ENCODE results near the gene MAGI2. TPM values are rescaled to one million over a fixed set of nuclear protein-coding genes. Genes with fewer than 3 reads are reported as not detected.

Gene MAGI2
- polyA plus RNA-seq, 10 donors, result 3.9 to 8.2 (median 5.2) TPM

- no peak for DNase-seq
These were observed 710.8 kb downstream of the MAGI2 start for GRCh38 chr7:78742694-78743093.

- no peak for DNase-seq
These were observed 716.9 kb downstream of the MAGI2 start for GRCh38 chr7:78736548-78736947.

- DNase-seq, result no peak
These were observed 718.8 kb downstream of the MAGI2 start for GRCh38 chr7:78734626-78735025.

GRCh38 chr7:78720066-78720465 lies 733.4 kb downstream of the MAGI2 start:
- peak in 2 of 3 donors; percentile 4 to 11 for DNase-seq

GRCh38 chr7:78718212-78718611 lies 735.3 kb downstream of the MAGI2 start:
- no peak for DNase-seq

DNA sequence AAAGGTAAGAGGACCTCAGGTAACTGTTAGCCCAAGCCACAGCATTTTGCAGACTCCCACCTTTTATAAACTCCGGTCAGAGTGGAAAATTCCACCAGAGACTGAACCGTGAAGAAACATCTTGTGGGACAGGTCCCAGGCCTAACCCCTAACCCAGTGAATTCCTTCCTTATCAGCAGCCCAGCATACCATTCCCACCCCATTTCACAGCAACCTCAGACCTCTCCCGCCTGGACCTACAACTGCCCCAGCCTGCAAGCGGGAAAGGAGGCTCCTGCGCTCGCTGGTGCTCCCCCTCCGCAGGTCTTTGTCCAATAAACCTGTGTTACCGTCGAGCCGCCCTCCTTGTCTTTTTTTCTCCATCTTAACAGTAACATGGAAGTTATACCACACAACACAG lies 736.6 kb downstream of the MAGI2 start:
- DNase-seq, result no peak

- DNase-seq, result no peak
These were observed 739.1 kb downstream of the MAGI2 start for GRCh38 chr7:78714356-78714755.

- no peak for DNase-seq
These were observed 741.4 kb downstream of the MAGI2 start for GRCh38 chr7:78712111-78712510.

GRCh38 chr7:78709658-78710057 lies 743.8 kb downstream of the MAGI2 start:
- no peak for DNase-seq

- DNase-seq, result no peak
These were observed 749.0 kb downstream of the MAGI2 start for GRCh38 chr7:78704504-78704903.

- no peak for DNase-seq
These were observed 750.1 kb downstream of the MAGI2 start for GRCh38 chr7:78703391-78703790.

DNA sequence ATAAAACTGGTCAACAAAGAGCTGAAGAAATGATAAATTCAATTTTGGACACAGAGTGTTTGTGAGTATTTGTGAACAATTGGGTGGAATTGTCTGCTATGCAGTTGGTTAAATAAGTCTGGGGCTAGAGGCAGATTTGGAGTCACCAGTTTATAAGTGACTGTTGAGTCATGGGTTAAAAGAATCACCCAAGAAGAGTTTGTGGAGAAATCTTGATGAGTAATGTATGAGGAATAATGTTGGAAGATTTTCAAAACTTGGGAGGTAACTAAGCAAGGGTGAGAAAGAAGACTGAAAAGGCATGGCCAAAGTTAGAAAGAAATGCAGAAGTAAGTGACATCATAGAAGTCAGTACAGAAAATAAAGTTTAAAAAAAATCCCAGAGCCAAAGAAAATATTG lies 750.7 kb downstream of the MAGI2 start:
- peak; percentile 4 to 94 (median 12) for DNase-seq

- DNase-seq, result no peak
These were observed 757.6 kb downstream of the MAGI2 start for GRCh38 chr7:78695826-78696225.

DNA sequence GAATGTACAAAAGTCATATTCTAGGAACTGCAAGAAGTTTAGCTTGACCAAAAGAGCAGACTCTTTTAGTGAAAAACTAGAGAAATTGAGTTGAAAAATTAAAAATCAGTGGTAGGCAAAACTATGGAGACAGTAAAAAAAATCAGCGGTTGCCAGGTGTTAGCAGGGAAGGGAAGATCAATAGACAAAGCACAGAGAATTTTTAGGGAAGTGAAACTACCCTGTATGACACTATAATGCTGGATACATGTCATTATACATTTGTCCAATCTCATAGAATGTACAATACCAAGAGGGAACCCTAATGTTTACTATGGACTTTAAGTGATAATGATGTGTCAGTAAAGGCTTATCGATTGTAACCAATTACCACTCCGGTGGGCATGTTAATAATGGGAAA lies 761.9 kb downstream of the MAGI2 start:
- no peak for DNase-seq

DNA sequence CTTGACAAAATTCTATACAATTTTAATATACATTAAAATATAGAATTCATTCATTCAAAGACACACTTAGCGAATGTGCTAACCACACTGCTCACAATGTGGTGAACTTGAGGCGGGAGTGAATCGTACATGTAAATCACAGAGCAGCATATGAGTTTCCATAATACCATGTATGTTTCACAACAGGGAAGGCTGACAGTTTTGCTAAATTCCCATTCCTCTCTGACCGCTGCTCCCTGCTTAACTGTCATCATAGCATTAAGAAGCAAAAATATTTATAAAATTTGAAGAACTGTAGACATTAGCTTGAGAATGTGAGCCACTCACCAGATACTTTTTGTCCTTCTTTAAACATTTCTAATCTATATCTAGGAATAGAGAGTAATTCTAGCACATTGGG lies 763.3 kb downstream of the MAGI2 start:
- DNase-seq, result peak in 1 of 3 donors; percentile 5

DNA sequence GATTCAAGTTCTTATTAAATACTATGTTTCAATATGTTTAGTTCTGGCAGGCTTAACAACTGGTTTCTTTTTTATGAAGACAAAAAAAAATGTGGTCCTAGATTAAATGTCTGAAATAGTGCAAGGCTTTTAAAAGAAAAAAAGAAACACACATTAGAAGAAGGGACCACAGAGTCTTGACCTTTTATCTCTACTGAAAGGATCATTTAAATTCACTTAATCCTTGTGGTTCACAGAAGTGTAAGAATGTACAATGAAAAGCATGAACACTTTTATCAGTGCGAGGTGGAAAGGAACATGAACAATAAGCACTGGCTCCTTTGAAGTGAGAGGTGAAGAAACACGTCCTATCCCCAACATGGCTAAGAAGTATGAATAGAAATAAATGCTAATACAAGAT lies 765.1 kb downstream of the MAGI2 start:
- DNase-seq, result no peak

DNA sequence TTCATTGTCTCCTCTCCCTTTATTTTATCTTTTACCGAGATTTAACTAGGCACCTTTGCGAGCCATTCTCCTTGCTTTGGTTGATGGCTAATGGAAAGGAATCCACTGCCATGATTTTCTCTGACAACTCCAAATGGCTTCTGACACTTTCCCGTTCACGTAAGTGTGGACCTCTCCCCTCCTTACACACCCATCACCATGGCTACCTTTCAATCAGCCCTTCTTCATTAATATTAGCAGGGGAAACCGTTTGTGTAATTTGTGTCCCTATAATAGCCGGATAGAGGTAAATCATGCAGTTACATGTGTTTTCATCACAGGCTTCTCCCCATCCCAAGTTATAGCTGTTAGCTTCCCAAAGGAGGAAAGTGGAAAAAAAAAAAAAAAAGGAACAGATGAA lies 767.3 kb downstream of the MAGI2 start:
- no peak for DNase-seq

DNA sequence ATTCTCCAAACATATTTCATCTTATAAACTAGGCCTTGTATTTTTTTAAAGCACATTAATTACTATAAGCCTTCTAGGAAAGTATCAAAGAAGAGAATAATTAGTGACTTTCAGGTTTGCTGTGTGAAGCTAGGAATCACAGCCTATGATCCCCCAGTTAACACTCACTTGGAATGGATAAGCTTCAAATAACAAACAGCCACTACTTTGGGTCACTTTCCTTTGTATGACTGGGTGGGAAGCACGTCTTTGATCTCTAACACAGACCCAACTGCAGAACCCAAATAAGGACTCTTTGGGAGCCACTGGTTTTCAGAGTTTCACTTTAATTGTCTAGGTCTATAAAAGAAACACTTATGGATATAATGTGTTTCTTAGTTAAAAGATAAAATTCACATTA lies 769.3 kb downstream of the MAGI2 start:
- DNase-seq, result no peak

- DNase-seq, result no peak
These were observed 769.9 kb downstream of the MAGI2 start for GRCh38 chr7:78683566-78683965.

- no peak for DNase-seq
These were observed 774.2 kb downstream of the MAGI2 start for GRCh38 chr7:78679112-78679876.

GRCh38 chr7:78677391-78677790 lies 776.1 kb downstream of the MAGI2 start:
- peak in 1 of 3 donors; percentile 3 for DNase-seq

DNA sequence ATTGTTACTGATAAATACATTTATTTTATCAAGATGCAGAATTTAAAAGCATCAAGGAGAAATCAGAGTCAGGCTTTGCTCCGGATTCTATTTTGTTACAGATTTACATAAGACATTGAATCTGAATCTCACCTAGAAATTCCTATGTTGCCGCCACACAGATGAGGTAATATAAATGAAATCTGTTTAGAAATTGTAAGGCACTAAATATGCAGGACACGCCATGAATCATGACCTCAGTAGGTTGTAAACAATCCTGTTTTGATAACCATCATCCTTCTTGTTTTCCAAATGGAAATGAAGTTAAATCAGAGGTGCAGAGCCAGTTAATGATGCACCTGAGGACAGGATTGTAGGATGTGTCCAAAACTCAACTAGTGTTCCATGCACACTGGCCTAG lies 778.0 kb downstream of the MAGI2 start:
- no peak for DNase-seq

GRCh38 chr7:78673272-78673671 lies 780.2 kb downstream of the MAGI2 start:
- peak in 2 of 3 donors; percentile 5 to 10 for DNase-seq

GRCh38 chr7:78662939-78663338 lies 790.5 kb downstream of the MAGI2 start:
- no peak for DNase-seq
